Measurements from ENCODE around the gene AATK.

GRCh38 chr17:81159611-81160265 is 6.3 kb downstream of the AATK start:
- no peak for TF ChIP-seq CTCF (conservative IDR thresholded peaks at IDR 0.05)
- TF ChIP-seq EZH2 (IDR thresholded peaks at IDR 0.05; ENCODE audit: low read depth): no peak
